HG02642 (cell line): ENCODE results near the gene SIN3B.

ENCODE experiments used
- ATAC-seq: cut with Tn5 transposase; IDR thresholded peaks from one replicate; pipeline ENCODE4 v1.9.1; 2021; ENCODE audit warnings: mild to moderate bottlenecking; ENCODE audit not compliant: unreplicated experiment, poor library complexity

The SIN3B gene

DNA sequence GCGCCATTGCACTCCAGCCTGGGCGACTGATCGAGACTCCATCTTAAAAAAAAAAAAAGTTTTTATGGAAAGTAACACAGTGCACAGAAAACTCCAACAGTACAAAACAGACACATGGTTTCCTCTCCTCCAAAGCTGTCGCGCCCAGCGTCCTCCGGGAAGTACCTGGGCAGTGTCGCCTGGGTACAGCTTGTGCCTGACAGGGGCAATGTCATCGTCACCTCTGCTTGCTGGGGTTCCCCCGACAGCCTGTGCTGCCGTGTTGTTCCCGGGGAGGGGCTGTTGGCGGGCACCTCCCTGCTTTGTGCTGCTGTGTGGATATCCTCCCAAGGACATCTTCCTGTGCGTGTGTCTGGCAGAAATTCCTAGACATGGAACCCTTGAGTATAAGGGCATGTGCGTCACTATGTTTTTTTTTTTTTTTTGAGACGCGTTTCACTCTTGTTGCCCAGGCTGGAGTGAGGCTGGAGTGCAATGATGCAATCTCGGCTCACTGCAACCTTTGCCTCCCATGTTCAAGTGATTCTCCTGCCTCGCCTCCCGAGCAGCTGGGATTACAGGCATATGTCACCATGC lies 57.2 kb downstream of the SIN3B start:
- ATAC-seq: no peak

- no peak for ATAC-seq
These were observed 58.4 kb downstream of the SIN3B start for GRCh38 chr19:16887353-16888265.

GRCh38 chr19:16888629-16889365 lies 59.6 kb downstream of the SIN3B start, which contains the start of gene F2RL3:
TSS of gene F2RL3 (plus strand) at chr19:16888999. CDS start at chr19:16889190, 191 bp downstream.
- ATAC-seq: no peak

DNA sequence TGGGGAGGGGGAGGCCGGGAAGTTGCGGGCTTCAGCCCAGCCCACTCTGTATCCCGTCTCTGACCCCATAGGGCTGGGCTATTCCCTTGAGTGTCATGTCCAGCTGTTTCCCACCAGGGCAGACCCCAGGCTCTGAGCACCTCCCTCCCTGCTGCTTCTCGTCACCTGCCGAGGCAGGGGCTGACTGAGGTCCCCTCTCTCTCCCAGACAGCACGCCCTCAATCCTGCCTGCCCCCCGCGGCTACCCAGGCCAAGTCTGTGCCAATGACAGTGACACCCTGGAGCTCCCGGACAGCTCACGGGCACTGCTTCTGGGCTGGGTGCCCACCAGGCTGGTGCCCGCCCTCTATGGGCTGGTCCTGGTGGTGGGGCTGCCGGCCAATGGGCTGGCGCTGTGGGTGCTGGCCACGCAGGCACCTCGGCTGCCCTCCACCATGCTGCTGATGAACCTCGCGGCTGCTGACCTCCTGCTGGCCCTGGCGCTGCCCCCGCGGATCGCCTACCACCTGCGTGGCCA lies 60.2 kb downstream of the SIN3B start:
- no peak for ATAC-seq

DNA sequence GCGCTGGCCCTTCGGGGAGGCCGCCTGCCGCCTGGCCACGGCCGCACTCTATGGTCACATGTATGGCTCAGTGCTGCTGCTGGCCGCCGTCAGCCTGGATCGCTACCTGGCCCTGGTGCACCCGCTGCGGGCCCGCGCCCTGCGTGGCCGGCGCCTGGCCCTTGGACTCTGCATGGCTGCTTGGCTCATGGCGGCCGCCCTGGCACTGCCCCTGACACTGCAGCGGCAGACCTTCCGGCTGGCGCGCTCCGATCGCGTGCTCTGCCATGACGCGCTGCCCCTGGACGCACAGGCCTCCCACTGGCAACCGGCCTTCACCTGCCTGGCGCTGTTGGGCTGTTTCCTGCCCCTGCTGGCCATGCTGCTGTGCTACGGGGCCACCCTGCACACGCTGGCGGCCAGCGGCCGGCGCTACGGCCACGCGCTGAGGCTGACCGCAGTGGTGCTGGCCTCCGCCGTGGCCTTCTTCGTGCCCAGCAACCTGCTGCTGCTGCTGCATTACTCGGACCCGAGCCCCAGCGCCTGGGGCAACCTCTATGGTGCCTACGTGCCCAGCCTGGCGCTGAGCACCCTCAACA lies 60.8 kb downstream of the SIN3B start:
- no peak for ATAC-seq

DNA sequence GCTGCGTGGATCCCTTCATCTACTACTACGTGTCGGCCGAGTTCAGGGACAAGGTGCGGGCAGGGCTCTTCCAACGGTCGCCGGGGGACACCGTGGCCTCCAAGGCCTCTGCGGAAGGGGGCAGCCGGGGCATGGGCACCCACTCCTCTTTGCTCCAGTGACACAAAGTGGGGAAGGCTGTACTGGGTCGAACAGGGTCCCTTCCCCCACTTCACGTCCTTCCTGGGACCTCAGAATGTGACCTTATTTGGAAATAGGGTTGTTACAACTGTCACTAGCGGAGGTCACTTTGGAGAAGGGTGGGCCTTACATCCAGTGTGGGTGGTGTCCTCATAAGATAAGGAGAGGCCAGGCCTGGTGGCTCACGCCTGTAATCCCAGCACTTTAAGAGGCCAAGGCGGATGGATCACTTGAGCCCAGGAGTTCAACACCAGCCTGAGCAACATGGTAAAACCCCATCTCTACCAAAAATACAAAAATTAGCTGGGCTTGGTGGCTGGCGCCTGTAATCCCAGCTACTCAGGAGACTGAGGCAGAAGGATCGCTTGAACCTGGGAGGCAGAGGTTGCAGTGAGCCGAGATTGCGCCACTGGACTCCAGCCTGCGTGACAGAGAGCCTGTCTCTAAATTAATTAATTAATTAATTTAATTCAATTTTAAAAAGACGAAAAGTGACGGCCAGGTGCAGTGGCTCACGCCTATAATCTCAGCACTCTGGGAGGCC lies 61.4 kb downstream of the SIN3B start:
- ATAC-seq: no peak

GRCh38 chr19:16891696-16892382 lies 62.6 kb downstream of the SIN3B start:
- no peak for ATAC-seq

DNA sequence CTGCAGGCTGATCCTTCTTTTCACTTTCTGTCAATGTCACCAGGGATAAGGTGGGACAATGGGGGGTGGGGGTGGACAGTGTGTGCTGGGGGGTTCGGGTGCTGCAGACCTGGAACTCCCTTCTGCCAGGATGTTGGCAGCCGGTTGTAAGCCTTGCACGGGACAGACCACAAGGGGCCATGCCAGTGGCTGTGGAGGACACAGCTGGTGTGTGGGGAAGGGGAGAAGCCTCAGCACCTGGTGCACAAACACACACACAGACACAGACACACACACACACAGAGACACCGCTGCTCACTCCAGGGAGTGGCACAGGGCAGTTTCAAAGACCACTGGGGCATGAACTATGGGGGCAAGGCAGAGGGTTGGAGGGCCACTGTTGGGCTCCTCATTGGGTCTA lies 63.2 kb downstream of the SIN3B start:
- no peak for ATAC-seq

DNA sequence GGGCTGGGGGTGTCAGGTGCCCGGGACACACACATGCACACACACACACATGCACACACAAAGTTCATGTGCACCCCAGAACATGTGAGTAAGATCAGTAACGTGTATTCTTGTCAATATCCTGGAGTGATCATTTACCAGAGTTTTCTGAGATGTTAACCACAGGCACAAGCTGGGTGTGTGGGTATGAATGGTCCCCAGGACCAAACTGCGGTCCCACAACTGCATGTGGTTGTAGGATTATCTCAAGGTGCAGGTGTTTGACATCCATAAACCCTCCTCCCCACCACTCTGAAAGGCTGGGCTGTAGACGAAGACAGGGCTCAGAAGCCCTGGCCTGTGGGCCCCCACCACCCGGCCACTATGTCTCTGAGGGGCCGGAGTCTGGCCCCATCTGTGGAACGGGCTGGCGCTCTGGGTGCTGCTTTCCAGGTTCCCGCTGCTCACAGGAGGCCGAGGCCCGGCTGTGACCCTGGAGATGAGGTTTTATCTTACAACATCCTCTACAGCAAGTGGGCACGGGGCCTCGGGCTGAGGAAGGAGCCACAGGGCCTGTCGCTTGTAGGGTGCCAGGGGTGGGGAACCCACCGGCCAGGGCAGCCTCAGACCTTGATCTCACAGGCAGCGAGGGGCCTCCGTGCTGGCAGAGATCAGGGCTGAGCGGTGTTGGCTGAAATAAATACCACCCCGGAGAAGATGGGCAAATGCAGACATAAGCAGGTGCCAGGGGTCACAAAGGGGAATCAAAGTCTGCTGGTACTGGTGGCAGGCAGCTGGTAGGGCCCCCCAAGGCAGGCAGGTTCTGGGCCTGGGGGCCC lies 63.9 kb downstream of the SIN3B start:
- no peak for ATAC-seq

DNA sequence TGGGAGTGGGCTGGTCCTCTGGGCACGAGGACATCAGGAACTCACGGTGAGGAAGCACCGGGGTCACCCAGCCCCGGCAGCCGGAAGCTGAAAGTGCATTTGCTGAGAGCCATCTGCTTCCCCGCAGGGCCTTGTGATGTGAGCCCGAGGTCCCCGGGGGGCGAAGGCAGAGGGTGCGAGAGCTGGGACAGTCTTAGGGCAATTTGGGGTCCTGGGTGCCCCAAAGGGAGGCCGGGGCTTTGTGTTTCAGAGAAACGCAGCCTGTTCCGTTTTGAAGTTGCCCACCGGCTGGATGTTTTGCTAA lies 64.4 kb downstream of the SIN3B start:
- no peak for ATAC-seq

DNA sequence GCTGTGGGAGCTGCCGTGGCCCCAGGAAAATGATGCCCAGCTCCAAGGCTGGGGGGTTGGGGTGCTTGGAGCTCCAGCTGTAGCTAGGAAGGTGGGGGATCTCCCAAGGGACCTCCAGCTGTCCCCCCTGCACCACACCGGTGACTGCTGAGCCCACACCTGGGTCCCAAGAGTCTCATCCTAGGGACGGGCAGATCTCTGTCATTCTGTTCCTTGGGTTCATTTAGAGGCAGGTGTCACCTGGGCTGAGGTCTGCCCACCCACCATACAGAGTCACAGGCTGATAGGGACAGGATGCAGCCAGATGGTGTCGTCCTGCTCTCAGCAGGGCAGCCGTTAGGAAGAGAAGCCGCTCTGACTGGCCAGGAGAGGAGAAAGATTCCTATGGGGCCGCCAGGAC lies 64.9 kb downstream of the SIN3B start:
- no peak for ATAC-seq

DNA sequence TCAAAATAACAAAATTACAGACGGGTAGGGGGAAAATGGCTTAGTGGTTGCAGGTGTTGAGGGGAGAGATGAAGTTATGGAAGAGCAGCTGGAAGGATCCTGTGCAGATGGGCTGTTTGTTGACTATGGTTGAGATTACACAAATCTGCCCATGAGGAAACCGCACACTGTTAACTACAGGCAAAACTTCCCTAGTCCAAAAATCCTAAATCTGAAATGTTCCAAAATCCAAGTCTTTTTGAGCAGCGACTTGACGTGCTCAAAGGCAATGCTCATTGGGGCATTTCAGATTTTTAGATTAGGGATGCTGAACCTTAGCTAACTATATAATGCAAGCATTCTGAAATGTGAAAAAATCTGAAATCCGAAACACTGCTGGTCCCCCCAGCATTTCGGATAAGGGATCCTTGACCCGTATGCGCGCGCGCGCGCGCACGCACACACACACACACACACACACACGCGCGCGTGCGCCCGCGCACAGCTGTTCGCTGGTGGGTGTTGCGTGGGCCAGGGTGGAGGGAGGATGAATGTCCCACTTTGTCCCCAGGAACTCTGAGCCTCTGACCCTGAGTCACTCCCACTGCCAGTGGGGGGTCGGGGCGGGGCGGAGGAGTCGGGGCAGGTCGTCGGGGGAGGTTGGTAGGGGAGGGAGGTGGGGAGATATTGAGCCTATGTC lies 66.4 kb downstream of the SIN3B start:
- no peak for ATAC-seq

DNA sequence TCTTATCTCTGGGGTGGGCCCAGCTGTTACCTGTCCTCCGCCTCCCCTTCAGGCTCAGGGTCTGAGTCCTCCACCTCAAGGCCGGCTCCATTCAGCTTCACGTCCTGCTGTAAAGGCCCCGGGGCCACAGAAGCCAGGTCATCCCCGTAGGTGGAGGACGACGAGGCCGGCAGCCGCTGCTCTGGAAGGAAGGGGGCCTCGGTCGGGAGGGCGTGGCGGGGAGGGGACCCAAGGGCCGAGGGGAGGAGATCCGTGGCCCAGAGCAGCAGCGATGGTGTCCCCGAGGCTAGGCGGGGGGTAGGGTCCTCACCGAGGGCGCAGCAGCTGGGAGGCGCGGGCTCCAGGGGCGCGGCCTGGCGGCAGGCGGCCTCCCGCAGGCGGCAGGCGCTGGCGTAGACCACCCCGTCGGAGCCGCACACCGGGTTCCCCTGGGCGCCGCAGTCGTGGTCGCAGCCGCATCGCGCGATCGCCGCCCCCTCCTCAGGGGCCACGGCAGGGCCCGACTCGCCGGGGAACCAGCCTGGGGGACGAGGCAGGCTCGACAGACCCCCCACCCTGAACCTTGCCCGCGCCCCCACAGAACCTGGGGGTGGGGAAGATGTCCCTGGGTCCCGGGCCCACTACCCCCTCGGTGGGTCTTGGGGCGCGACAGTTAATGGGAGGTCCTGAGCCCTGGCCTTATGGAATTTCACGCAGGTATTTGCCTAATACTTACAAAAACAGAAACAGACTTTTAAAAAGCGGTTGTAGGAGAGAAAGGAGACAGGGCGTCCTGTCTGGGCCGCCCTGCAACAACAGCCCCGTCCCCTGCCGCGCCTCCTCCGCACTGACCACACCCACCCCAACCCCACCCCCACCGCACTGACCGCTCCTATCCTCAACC lies 67.2 kb downstream of the SIN3B start:
- peak; percentile 30 for ATAC-seq

- peak; percentile 59 for ATAC-seq
These were observed 68.0 kb downstream of the SIN3B start for GRCh38 chr19:16897029-16897855.

DNA sequence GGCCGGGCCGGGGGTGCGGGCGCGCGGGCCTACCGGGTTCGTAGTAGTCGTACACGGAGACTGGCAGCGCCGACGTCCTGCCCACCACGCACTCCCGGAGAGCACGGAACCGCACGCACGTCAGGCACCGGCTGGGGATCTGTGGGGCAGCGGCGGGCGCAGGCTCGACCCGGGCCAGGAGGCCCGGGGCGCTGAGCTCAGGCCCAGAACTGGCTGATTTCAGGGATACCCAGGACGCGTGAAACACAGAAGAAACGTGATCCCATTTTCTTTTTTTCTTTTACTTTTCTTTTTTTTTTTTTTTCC lies 68.6 kb downstream of the SIN3B start:
- ATAC-seq: no peak

DNA sequence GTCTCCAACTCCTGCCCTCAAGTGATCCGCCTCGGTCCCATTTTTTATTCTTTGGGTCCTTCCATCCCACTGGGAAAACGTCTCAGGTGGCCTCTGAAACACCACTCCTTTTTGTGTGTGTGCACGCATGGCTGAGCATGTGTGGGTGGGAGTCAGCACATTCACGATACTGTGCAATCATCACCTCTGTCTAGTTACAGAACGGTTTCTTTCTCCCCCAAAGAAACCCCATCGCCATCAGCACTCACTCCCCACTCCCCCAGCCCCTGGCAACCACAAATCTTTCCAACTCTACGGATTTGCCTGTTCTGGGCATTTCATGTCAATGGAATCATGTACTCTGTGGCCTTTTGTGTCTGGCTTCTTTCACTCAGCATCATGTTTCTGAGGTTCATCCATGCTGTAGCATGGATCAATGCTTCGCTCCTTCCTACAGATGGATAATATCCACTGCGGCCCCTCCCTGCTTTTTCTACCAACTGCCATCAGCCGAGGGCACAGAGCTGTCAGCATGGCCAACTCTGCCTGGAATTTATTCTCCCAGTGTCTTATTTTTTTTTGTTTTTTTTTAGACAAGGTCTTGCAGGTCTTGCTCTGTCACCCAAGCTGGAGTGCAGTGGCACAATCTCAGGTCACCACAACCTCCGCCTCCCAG lies 69.3 kb downstream of the SIN3B start:
- no peak for ATAC-seq
